IMR-90 (cell line): Measurements from ENCODE around the gene CERS6. TPM values are rescaled to one million over a fixed set of nuclear protein-coding genes. Genes with fewer than 3 reads are reported as not detected.

Experiments used
- ATAC-seq: fragments of 200-7000 bp; cut with Tn5 transposase; 2 replicates; pipeline ENCODE4 v1.9.1; 2020; ENCODE audit warnings: low read depth, mild to moderate bottlenecking, moderate library complexity
- BruUV-seq: library from RNA; stranded (reverse); fragments of 400-500 nt; replicated peaks from 2 replicates; lab custom pipeline; 2021; lab: Mats Ljungman, UMichigan
- CTCF ChIA-PET: fragments of 300-600 bp; formaldehyde crosslinking; extraction: SDS; loops from one replicate; lab custom pipeline; 2021; ENCODE audit warnings: antibody characterized with exemption; lab: Yijun Ruan, JAX
- POLR2A ChIA-PET: fragments of 300-600 bp; sonication (Branson Sonifier 250); formaldehyde crosslinking; loops from one replicate; lab custom pipeline; 2022; ENCODE audit warnings: antibody characterized with exemption; ENCODE audit not compliant: unreplicated experiment; lab: Charles Lee
- DNase-seq: peaks from one replicate; pipeline ENCODE4 v3.0.0; 2013
- H2AFZ ChIP-seq: replicated peaks from 2 replicates; pipeline ENCODE3; 2013; ENCODE audit warnings: low read length, mild to moderate bottlenecking; ENCODE audit not compliant: poor library complexity
- H2AK5ac ChIP-seq: 2 replicates; pipeline ENCODE4 v1.6.1; 2013; ENCODE audit warnings: low read depth, low read length, inconsistent platforms
- H2AK9ac ChIP-seq: replicated peaks from 2 replicates; pipeline ENCODE3; 2013; ENCODE audit warnings: mild to moderate bottlenecking, low read depth, low read length, moderate library complexity; ENCODE audit not compliant: poor library complexity
- H2BK120ac ChIP-seq: 2 replicates; pipeline ENCODE4 v1.6.1; 2013; ENCODE audit warnings: low read depth, low read length, inconsistent platforms
- H2BK15ac ChIP-seq: 3 replicates; pipeline ENCODE4 v1.6.1; 2013; ENCODE audit warnings: low read depth, low read length, inconsistent platforms
- H2BK20ac ChIP-seq: 2 replicates; pipeline ENCODE4 v1.6.1; 2013; ENCODE audit warnings: low read depth, mild to moderate bottlenecking, inconsistent platforms, low read length, moderate library complexity
- H2BK5ac ChIP-seq: 2 replicates; pipeline ENCODE4 v1.6.1; 2013; ENCODE audit warnings: mild to moderate bottlenecking, low read depth, low read length, inconsistent platforms; ENCODE audit not compliant: poor library complexity, severe bottlenecking
- H3K14ac ChIP-seq: replicated peaks from 2 replicates; pipeline ENCODE4 v1.6.1; 2013; ENCODE audit warnings: low read depth, low read length, inconsistent platforms
- H3K18ac ChIP-seq: 2 replicates; pipeline ENCODE4 v1.6.1; 2013; ENCODE audit warnings: low read depth, low read length, control low read depth
- H3K23ac ChIP-seq: 2 replicates; pipeline ENCODE4 v1.6.1; 2013; ENCODE audit warnings: low read depth, low read length, inconsistent platforms
- H3K27ac ChIP-seq: 2 replicates; pipeline ENCODE4 v1.5.1; 2013; ENCODE audit warnings: mild to moderate bottlenecking, control low read depth, low read length; ENCODE audit not compliant: insufficient read depth
- H3K27me3 ChIP-seq: 2 replicates; pipeline ENCODE4 v1.6.1; 2013; ENCODE audit warnings: low read length; ENCODE audit not compliant: control insufficient read depth, insufficient read depth
- H3K36me3 ChIP-seq: 2 replicates; pipeline ENCODE4 v1.6.1; 2013; ENCODE audit warnings: low read length, mixed read lengths; ENCODE audit not compliant: control insufficient read depth, insufficient read depth
- H3K4ac ChIP-seq: 2 replicates; pipeline ENCODE4 v1.6.1; 2013; ENCODE audit warnings: low read depth, low read length, inconsistent platforms
- H3K4me1 ChIP-seq: 2 replicates; pipeline ENCODE4 v1.6.1; 2013; ENCODE audit warnings: low read length, mixed read lengths; ENCODE audit not compliant: control insufficient read depth, insufficient read depth
- H3K4me2 ChIP-seq: 2 replicates; pipeline ENCODE4 v1.6.1; 2013; ENCODE audit warnings: low read depth, mild to moderate bottlenecking, control low read depth, low read length, moderate library complexity
- H3K4me3 ChIP-seq: 2 replicates; pipeline ENCODE4 v1.5.1; 2013; ENCODE audit warnings: low read depth, mild to moderate bottlenecking, control low read depth, low read length, moderate library complexity; ENCODE audit not compliant: insufficient read depth
- H3K56ac ChIP-seq: 2 replicates; pipeline ENCODE4 v1.6.1; 2013; ENCODE audit warnings: low read length, inconsistent platforms; ENCODE audit not compliant: insufficient read depth; ENCODE audit errors: extremely low read depth
- H3K79me1 ChIP-seq, 2 experiments: 2 replicates each; pipeline ENCODE4 v1.6.1; 2013; ENCODE audit warnings: low read length in 2 of 2, inconsistent platforms in 1 of 2, low read depth in 1 of 2
- H3K9ac ChIP-seq: 2 replicates; pipeline ENCODE4 v1.6.1; 2013; ENCODE audit warnings: low read depth, low read length, control low read depth
- H3K9me1 ChIP-seq: 2 replicates; pipeline ENCODE4 v1.6.1; 2013; ENCODE audit warnings: low read length, inconsistent platforms; ENCODE audit not compliant: insufficient read depth
- H3K9me3 ChIP-seq: 2 replicates; pipeline ENCODE4 v1.6.1; 2013; ENCODE audit warnings: low read length; ENCODE audit not compliant: control insufficient read depth, insufficient read depth
- H4K20me1 ChIP-seq: 2 replicates; pipeline ENCODE4 v1.6.1; 2013; ENCODE audit warnings: low read length, inconsistent platforms; ENCODE audit not compliant: insufficient read depth
- H4K5ac ChIP-seq: 2 replicates; pipeline ENCODE4 v1.6.1; 2013; ENCODE audit warnings: mild to moderate bottlenecking, low read depth, low read length, control low read depth
- H4K8ac ChIP-seq, 2 experiments: 2 replicates each; pipeline ENCODE4 v1.6.1; 2013; ENCODE audit warnings: low read depth in 2 of 2, low read length in 2 of 2, control low read depth in 1 of 2, inconsistent platforms in 1 of 2
- H4K91ac ChIP-seq: 2 replicates; pipeline ENCODE4 v1.6.1; 2013; ENCODE audit warnings: low read depth, low read length, inconsistent platforms; ENCODE audit not compliant: insufficient read depth
- MAZ ChIP-seq: IDR thresholded peaks from 2 replicates; pipeline ENCODE4 v1.6.1; 2012; ENCODE audit warnings: low read depth, mild to moderate bottlenecking, low read length, improper control_type of control experiment, moderate library complexity, borderline replicate concordance
- POLR2A ChIP-seq: IDR thresholded peaks from 2 replicates; pipeline ENCODE4 v1.6.1; 2012; ENCODE audit warnings: mild to moderate bottlenecking, low read depth, low read length
- WGBS, 2 experiments: methylation state at CpG; one replicate each; pipeline versions ENCODE4 v1.1.5 to v1.1.7; 2013; ENCODE audit warnings: missing lambda C conversion rate in 2 of 2; ENCODE audit not compliant: insufficient read length in 1 of 2; ENCODE audit errors: extremely low coverage in 2 of 2; 5-methylcytosine and 5-hydroxymethylcytosine counted together
- dilution Hi-C: fragments of 300-500 bp; cut with HindIII; formaldehyde crosslinking; loops from one replicate; pipeline ENCODE4 v1.14.3; 2018; ENCODE audit warnings: low sequenced_read_pairs; ENCODE audit not compliant: unreplicated experiment
- in situ Hi-C: fragments of 300-500 bp; cut with MboI; formaldehyde crosslinking; loops from 3 replicates; pipeline ENCODE4 v1.14.3; 2019; ENCODE audit warnings: low sequenced_read_pairs, inconsistent platforms, mixed read lengths
- intact Hi-C: fragments of 100-400 bp; cut with micrococcal nuclease; formaldehyde crosslinking; loops from 2 replicates; pipeline ENCODE4 v1.10.0; 2022
- polyA plus RNA-seq, 3 experiments: library from polyadenylated mRNA; depleted of rRNA; stranded (reverse); fragments of >200 nt; gene quantifications; 2 replicates each; pipeline ENCODE4 v1.2.3, GENCODE V29; 2012; ENCODE audit warnings: low replicate concordance in 1 of 3
- total RNA-seq: library from RNA; depleted of rRNA; stranded (reverse); fragments of >200 nt; gene quantifications from 2 replicates; pipeline ENCODE4 v1.2.3, GENCODE V29; 2012

The CERS6 gene
- total and polyA plus RNA-seq, 2 of the 4 experiments (the other 2 are of a cell fraction): 2.1 to 5.7 TPM

- BruUV-seq: no TSS peak
- dilution Hi-C loops: no loop called here
- CTCF ChIA-PET: interaction anchor here (0.7 kb wide), 1 partner anchor 183 kb away, joined by 7 read pairs; no protein-coding TSS in a partner anchor
Observed at GRCh38 chr2:168503901-168504300, 47.8 kb downstream of the CERS6 start.

More at GRCh38 chr2:168503901-168504300, 47.8 kb downstream of the CERS6 start:
- Histone ChIP-seq H2BK15ac (no peak overlapping the region), H3K4me3 (no peak overlapping the region), H3K27me3 (no peaks in the 10 kb centered on the region), H3K9me3 (no peaks in the 10 kb centered on the region), H2BK20ac (no peak overlapping the region), H4K5ac (no peak overlapping the region), H3K9me1 (no peaks in the 10 kb centered on the region), H3K4me1 (no peaks in the 10 kb centered on the region), H4K8ac (no peak overlapping the region), H3K23ac (no peak overlapping the region), H2AFZ (no peak overlapping the region), H2BK120ac (no peak overlapping the region), H3K9ac (no peak overlapping the region), H4K91ac (no peak overlapping the region), H3K36me3 (no peaks in the 10 kb centered on the region), H3K18ac (no peak overlapping the region), H3K14ac (no peak overlapping the region), H3K27ac (no peak overlapping the region), H2AK9ac (no peak overlapping the region), H2BK5ac (no peak overlapping the region), H2AK5ac (no peak overlapping the region), H3K4me2 (no peak overlapping the region), H3K4ac (no peak overlapping the region), H3K79me1 (no peaks in the 10 kb centered on the region), H4K20me1 (no peaks in the 10 kb centered on the region), H3K56ac (no peak overlapping the region)
- ATAC-seq: no peak
- WGBS, 2 experiments: no CpG with 5 or more reads among the region's 3 CpGs
- intact Hi-C loops (no loop called here), in situ Hi-C loops (no loop called here)
- POLR2A ChIA-PET: interaction anchor here (0.5 kb wide), 1 partner anchor 9 kb away, joined by 3 read pairs; no protein-coding TSS in a partner anchor
- DNase-seq: no peak
- no peak for TF ChIP-seq POLR2A
- TF ChIP-seq MAZ: no peak
